ENCODE measurements around the gene DAPK2. TPM values are rescaled to one million over a fixed set of nuclear protein-coding genes. Genes with fewer than 3 reads are reported as not detected.

DAPK2 gene
- total and polyA plus RNA-seq, 2 of the 13 experiments (the other 11 are each of a cell fraction or from before 2014, with no cell fraction given) = 0.33 to 0.63 TPM

- TF ChIP-seq ZNF788 (CRISPR knock-in tag; IDR thresholded peaks at IDR 0.05; ENCODE audit: borderline replicate concordance) (no peak), HCFC1 (IDR thresholded peaks at IDR 0.05; ENCODE audit: low read depth, low read length) (no peak), ZBTB8A (CRISPR knock-in tag; IDR thresholded peaks at IDR 0.05; ENCODE audit: borderline replicate concordance, low read depth) (no peak), MIXL1 (CRISPR knock-in tag; IDR thresholded peaks at IDR 0.05) (peak; percentile 19; the same call in 1 of the 2 replicates), KIAA2018 (CRISPR knock-in tag; IDR thresholded peaks at IDR 0.05; ENCODE audit: borderline replicate concordance) (no peak), ZSCAN25 (CRISPR knock-in tag; IDR thresholded peaks at IDR 0.05) (no peak), THRA (CRISPR knock-in tag; IDR thresholded peaks at IDR 0.05; ENCODE audit: borderline replicate concordance) (no peak), ETV6 (CRISPR knock-in tag; conservative IDR thresholded peaks at IDR 0.05) (no peak), RERE (CRISPR knock-in tag; IDR thresholded peaks at IDR 0.05; ENCODE audit: low read depth) (no peak), FLYWCH1 (CRISPR knock-in tag; IDR thresholded peaks at IDR 0.05) (no peak), RCOR2 (CRISPR knock-in tag; IDR thresholded peaks at IDR 0.05) (no peak), ZNF136 (CRISPR knock-in tag; IDR thresholded peaks at IDR 0.05; ENCODE audit: low read depth) (no peak), KMT2B (CRISPR knock-in tag; IDR thresholded peaks at IDR 0.05) (no peak), HHEX (CRISPR knock-in tag; IDR thresholded peaks at IDR 0.05) (peak; percentile 60; the same call in 1 of the 2 replicates)
- TF ChIP-seq, protein P1, sequence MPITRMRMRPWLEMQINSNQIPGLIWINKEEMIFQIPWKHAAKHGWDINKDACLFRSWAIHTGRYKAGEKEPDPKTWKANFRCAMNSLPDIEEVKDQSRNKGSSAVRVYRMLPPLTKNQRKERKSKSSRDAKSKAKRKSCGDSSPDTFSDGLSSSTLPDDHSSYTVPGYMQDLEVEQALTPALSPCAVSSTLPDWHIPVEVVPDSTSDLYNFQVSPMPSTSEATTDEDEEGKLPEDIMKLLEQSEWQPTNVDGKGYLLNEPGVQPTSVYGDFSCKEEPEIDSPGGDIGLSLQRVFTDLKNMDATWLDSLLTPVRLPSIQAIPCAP (CRISPR knock-in tag; IDR thresholded peaks at IDR 0.05; ENCODE audit: low read depth) = no peak
Measured at GRCh38 chr15:64019764-64020163, 26.5 kb downstream of the DAPK2 start (continued).

Data from HepG2 (cell line).